GM10248 (cell line): ENCODE results near the gene DMWD.
A peak's percentile ranks its signal among the peaks of the same experiment; 100 is the strongest.
"Not testable (repeated sequence)": the region's sequence is repeated elsewhere in the genome, so short reads cannot be mapped to it uniquely, and the experiment has no call there.

Source experiments
- CTCF ChIA-PET: fragments of 300-600 bp; sonication (Branson Sonifier 250); formaldehyde crosslinking; extraction: SDS; loops from one replicate; lab custom pipeline; 2021; ENCODE audit warnings: antibody characterized with exemption; lab: Yijun Ruan, JAX
- POLR2A ChIA-PET: fragments of 350-650 bp; sonication (Branson Sonifier 250); formaldehyde crosslinking; extraction: SDS; loops from one replicate; lab custom pipeline; 2020; ENCODE audit warnings: antibody characterized with exemption; lab: Yijun Ruan, JAX
- DNase-seq: peaks from one replicate; pipeline ENCODE4 v3.0.0; 2012; ENCODE audit errors: extremely low spot score
- TF ChIP-seq, protein P1 (sequence below): IDR thresholded peaks from 2 replicates; pipeline ENCODE4 v1.5.1; 2012; ENCODE audit warnings: mild to moderate bottlenecking, low read depth; ENCODE audit errors: extremely low read depth, missing control alignments, control extremely low read depth

Gene DMWD

DNA sequence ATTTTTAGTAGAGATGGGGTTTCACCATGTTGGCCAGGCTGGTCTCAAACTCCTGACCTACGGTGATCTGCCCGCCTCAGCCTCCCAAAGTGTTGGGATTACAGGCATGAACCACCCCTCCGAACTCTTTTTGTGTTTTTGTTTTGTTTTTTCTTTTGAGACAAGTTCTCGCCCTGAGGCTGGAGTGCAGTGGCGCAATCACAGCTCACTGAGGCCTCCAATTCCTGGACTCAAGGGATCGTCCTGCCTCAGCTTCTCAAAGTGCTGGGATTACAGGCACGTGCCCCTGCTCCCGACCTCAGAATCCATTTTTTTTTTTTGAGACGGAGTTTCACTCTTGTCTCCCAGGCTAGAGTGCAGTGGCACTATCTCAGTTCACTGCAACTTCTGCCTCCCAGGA is 35.0 kb downstream of the DMWD start:
- TF ChIP-seq, protein P1, sequence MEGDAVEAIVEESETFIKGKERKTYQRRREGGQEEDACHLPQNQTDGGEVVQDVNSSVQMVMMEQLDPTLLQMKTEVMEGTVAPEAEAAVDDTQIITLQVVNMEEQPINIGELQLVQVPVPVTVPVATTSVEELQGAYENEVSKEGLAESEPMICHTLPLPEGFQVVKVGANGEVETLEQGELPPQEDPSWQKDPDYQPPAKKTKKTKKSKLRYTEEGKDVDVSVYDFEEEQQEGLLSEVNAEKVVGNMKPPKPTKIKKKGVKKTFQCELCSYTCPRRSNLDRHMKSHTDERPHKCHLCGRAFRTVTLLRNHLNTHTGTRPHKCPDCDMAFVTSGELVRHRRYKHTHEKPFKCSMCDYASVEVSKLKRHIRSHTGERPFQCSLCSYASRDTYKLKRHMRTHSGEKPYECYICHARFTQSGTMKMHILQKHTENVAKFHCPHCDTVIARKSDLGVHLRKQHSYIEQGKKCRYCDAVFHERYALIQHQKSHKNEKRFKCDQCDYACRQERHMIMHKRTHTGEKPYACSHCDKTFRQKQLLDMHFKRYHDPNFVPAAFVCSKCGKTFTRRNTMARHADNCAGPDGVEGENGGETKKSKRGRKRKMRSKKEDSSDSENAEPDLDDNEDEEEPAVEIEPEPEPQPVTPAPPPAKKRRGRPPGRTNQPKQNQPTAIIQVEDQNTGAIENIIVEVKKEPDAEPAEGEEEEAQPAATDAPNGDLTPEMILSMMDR = no peak
- CTCF ChIA-PET = interaction anchor here (4.0 kb wide), 1 partner anchor 12 kb away, joined by 19 read pairs; the partner anchor contains the start of gene SIX5
- no peak for DNase-seq
- POLR2A ChIA-PET = interaction anchor here (1.0 kb wide), 1 partner anchor 11 kb away, joined by 9 read pairs; the partner anchor contains the start of gene SIX5

DNA sequence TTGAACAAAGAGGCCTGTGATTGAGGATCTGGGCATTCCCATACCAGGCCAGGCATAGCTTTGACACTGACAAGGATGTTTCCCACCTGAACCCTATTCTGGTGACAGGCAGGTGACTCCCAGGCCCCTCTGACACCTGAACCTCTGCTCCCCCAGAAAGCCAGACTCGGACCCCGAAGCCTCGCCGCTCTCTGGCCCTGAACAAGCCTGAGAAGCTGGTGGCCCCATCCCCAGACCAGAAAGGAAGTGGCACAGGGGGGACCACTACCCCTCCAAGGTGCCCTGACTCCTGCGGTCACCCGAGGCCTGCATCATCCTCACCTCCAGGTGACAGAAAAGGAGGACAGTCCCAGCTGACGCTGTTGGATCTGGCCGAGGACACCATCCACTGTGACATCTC is 38.3 kb downstream of the DMWD start:
- POLR2A ChIA-PET = no interaction called here
- no peak for DNase-seq
- TF ChIP-seq, protein P1 = no peak
- CTCF ChIA-PET = interaction anchor here (1.7 to 4.5 kb wide), 2 partner anchors 14 to 25 kb away, joined by 3 to 30 read pairs; partner anchors contain the start of gene SIX5

DNA sequence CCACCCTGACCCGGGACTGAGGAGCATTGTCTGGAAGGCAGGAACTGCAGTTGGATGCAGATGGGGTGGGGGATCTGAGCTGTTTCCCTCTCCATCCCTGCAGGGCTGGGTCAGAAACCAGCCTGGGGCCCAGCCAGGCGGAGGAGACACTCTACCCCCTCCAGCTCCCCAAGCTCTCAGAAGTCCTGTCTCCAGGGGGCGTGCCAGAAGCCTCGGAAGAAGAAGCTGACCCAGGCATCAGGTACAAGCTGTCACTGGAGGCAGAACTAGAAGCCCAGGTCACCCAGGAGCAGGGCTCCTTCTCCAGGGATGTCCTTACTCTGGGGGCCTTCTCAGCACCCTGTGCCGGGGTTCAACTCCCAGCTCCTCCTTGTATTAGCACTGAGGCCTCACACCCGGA is 39.1 kb downstream of the DMWD start:
- POLR2A ChIA-PET = no interaction called here
- no peak for DNase-seq
- CTCF ChIA-PET = interaction anchor here (1.0 to 4.5 kb wide), 4 partner anchors 15 to 63 kb away, joined by 3 to 30 read pairs (median 4); partner anchors contain the start of gene SIX5
- TF ChIP-seq, protein P1 = peak; percentile 19

DNA sequence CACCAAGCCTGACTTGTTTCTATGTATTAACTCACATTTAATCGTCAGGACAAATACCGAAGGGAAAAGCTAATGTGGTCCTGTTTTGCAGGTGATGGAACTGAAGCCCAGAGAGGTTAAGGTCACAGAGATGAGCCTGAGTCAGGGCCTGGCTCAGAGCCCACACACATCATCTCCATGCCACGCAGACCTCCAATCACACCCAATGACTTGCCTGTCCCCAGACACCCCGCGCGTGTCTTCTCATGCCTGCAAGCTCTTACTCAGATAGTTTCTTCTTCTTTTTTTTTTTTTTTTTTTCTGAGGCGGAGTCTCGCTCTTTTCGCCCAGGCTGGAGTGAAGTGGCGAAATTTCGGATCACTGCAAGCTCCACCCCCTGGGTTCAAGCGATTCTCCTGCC is 40.0 kb downstream of the DMWD start:
- CTCF ChIA-PET = interaction anchor here (1.6 to 4.5 kb wide), 2 partner anchors 16 to 47 kb away, joined by 4 to 30 read pairs; partner anchors contain the start of gene SIX5
- DNase-seq = no peak
- POLR2A ChIA-PET = no interaction called here
- TF ChIP-seq, protein P1 = no peak

DNA sequence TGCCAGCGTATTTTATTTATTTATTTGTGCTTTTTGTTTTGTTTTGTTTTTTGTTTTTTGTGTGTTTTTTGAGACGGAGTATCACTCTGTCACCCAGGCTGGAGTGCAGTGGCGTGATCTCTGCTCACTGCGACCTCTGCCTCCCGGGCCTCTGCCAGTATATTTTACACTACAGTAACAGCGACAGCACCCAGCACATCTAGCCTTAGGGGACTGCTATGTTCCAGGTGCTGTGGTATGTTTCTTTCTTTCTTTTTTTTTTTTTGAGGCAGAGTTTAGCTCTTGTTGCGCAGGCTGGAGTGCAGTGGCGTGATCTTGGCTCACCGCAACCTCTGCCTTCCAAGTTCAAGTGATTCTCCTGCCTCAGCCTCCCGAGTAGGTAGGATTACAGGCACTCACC is 41.2 kb downstream of the DMWD start:
- DNase-seq, POLR2A ChIA-PET: not testable (repeated sequence)
- CTCF ChIA-PET = interaction anchor here (4.5 kb wide), 1 partner anchor 17 kb away, joined by 30 read pairs; the partner anchor contains the start of gene SIX5

DNA sequence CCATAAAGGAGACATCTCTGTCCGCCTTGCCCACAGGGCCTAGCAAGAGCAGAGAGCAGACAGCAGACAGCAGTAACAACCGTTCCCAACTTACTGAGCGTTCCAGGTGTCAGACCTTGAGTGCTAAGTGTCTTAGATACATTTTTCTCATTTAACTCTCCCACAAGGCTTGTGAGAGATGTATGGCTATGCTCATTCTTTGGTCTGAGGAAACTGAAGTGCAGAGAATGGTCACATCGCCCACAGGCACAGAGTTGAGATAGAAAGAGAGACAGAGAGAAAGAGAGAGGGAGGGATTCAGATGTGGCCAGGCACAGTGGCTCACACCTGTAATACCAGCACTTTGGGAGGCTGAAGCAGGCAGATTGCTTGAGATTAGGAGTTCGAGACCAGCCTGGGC is 45.1 kb downstream of the DMWD start:
- POLR2A ChIA-PET = no interaction called here
- peak; percentile 4 for DNase-seq
- CTCF ChIA-PET = no interaction called here
- TF ChIP-seq, protein P1 = no peak

DNA sequence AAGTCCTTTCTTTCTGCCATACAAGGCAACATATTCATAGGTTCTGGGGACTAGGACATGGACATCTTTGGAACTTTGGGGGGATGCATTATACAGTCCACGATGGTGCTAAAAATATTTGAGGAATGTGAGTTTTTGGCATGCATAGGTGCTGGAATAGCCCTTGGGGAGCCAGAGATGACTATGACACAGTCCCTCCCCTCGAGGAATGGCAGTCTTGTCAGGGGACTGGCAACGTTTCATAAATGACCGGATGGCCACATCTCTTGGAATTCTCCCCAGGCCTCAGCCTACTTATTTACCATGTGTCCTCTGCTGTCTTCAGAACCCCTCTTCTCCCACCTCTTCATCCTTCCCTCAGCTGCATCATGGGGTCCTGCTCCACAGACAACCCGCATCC is 45.8 kb downstream of the DMWD start:
- TF ChIP-seq, protein P1 = no peak
- POLR2A ChIA-PET = no interaction called here
- CTCF ChIA-PET = no interaction called here
- peak; percentile 3 for DNase-seq
